Right atrium auricular region (tissue), 2 donors: ENCODE measurements around the gene SKOR2. TPM values are rescaled to one million over a fixed set of nuclear protein-coding genes. Genes with fewer than 3 reads are reported as not detected.

Source experiments
- DNase-seq: peaks from one replicate; pipeline ENCODE4 v3.0.0-alpha.2; 2019; ENCODE audit warnings: low spot score
- H3K27ac ChIP-seq, 2 donors: fragments of 200-600 bp; sonication (generic); 1 replicate in 1 of 2; 2 replicates in 1 of 2; pipeline ENCODE4 v1.5.1; 2016 to 2019
- H3K27me3 ChIP-seq, 2 donors: fragments of 200-600 bp; sonication (generic); one replicate each; pipeline versions ENCODE4 v1.5.1 to v1.6.0; 2017 to 2019
- H3K36me3 ChIP-seq: fragments of 200-600 bp; sonication (generic); one replicate; pipeline ENCODE4 v1.5.1; 2016
- H3K4me1 ChIP-seq, 2 donors: fragments of 200-600 bp; sonication (generic); one replicate each; pipeline versions ENCODE4 v1.5.1 to v1.6.0; 2017 to 2019
- H3K4me3 ChIP-seq, 2 donors: fragments of 200-600 bp; sonication (generic); 1 replicate in 1 of 2; 2 replicates in 1 of 2; pipeline ENCODE4 v1.5.1; 2017 to 2019; ENCODE audit warnings: mild to moderate bottlenecking in 1 of 2, moderate library complexity in 1 of 2
- H3K9me3 ChIP-seq, 2 donors: fragments of 200-600 bp; sonication (generic); one replicate each; pipeline ENCODE4 v1.5.1; 2019
- CTCF ChIP-seq, 2 donors: fragments of 200-600 bp; sonication (generic); IDR thresholded peaks; one replicate each; pipeline ENCODE4 v1.5.1; 2019; ENCODE audit warnings: antibody characterized with exemption in 2 of 2
- total RNA-seq, 2 donors: library from RNA; depleted of rRNA; stranded (reverse); fragments of >200 nt; gene quantifications; one replicate each; pipeline ENCODE4 v1.1.0, GENCODE V29; 2016

SKOR2 gene
- total RNA-seq, 2 donors from 2014 or later, result not detected

GRCh38 chr18:47261902-47262300, 10.4 kb upstream of the SKOR2 start:
- TF ChIP-seq CTCF (IDR thresholded peaks at IDR 0.05), result no peak
- no peaks in the 10 kb centered on the region for H3K36me3 ChIP-seq
- no peak overlapping the region for H3K27ac ChIP-seq
- H3K27me3 ChIP-seq, result peaks cover 28 to 37% of the 10 kb centered on the region in 2 donors
- no peaks in the 10 kb centered on the region for H3K9me3 ChIP-seq
- no peak overlapping the region for H3K4me3 ChIP-seq
- no peak for DNase-seq
- H3K4me1 ChIP-seq, result peaks cover 0 to 14% of the 10 kb centered on the region in 2 donors

GRCh38 chr18:47260924-47261701, 9.7 kb upstream of the SKOR2 start:
- no peaks in the 10 kb centered on the region for H3K36me3 ChIP-seq
- no peak for TF ChIP-seq CTCF (IDR thresholded peaks at IDR 0.05)
- DNase-seq, result no peak
- peaks cover 28 to 37% of the 10 kb centered on the region in 2 donors for H3K27me3 ChIP-seq
- H3K27ac ChIP-seq, result no peak overlapping the region
- H3K9me3 ChIP-seq, result no peaks in the 10 kb centered on the region
- peaks cover 0 to 14% of the 10 kb centered on the region in 2 donors for H3K4me1 ChIP-seq
- H3K4me3 ChIP-seq, result no peak overlapping the region

- Histone ChIP-seq H3K27ac (no peak overlapping the region), H3K4me3 (no peak overlapping the region), H3K36me3 (no peaks in the 10 kb centered on the region), H3K4me1 (peaks cover 0 to 14% of the 10 kb centered on the region in 2 donors), H3K9me3 (no peaks in the 10 kb centered on the region), H3K27me3 (peaks cover 28 to 37% of the 10 kb centered on the region in 2 donors)
- no peak for DNase-seq
- no peak for TF ChIP-seq CTCF (IDR thresholded peaks at IDR 0.05)
Observed at GRCh38 chr18:47260120-47260923, 8.9 kb upstream of the SKOR2 start.

GRCh38 chr18:47254341-47254939, 3.0 kb upstream of the SKOR2 start:
- no peaks in the 10 kb centered on the region for H3K9me3 ChIP-seq
- H3K36me3 ChIP-seq, result no peaks in the 10 kb centered on the region
- no peak for DNase-seq
- no peak overlapping the region for H3K27ac ChIP-seq
- H3K4me1 ChIP-seq, result peaks cover 0 to 7% of the 10 kb centered on the region in 2 donors
- no peak for TF ChIP-seq CTCF (IDR thresholded peaks at IDR 0.05)
- H3K27me3 ChIP-seq, result peaks cover 23 to 26% of the 10 kb centered on the region in 2 donors
- no peak overlapping the region for H3K4me3 ChIP-seq

GRCh38 chr18:47253101-47253654, 1.7 kb upstream of the SKOR2 start:
- Histone ChIP-seq H3K27ac (no peak overlapping the region), H3K36me3 (no peaks in the 10 kb centered on the region), H3K9me3 (no peaks in the 10 kb centered on the region), H3K4me3 (no peak overlapping the region), H3K27me3 (peaks cover 29 to 38% of the 10 kb centered on the region in 2 donors), H3K4me1 (peaks cover 0 to 7% of the 10 kb centered on the region in 2 donors)
- no peak for TF ChIP-seq CTCF (IDR thresholded peaks at IDR 0.05)
- no peak for DNase-seq
